Measurements from ENCODE around the gene LPAR6.

LPAR6 gene

GRCh38 chr13:48411147-48411794 is 1.6 kb downstream of the LPAR6 start:
- no peak overlapping the region for H3K4me3 ChIP-seq (replicated peaks; ENCODE audit: low read depth, low read length)
- TF ChIP-seq CTCF (IDR thresholded peaks at IDR 0.05; ENCODE audit: insufficient read depth, low read length, poor library complexity, severe bottlenecking), result no peak
- H3K27me3 ChIP-seq (replicated peaks; ENCODE audit: control insufficient read depth, insufficient read depth, low read length), result no peaks in the 10 kb centered on the region
- DNase-seq (ENCODE audit: extremely low read depth, insufficient read length), result no peak
- peaks cover 6% of the 10 kb centered on the region for H3K36me3 ChIP-seq (ENCODE audit: control insufficient read depth, insufficient read depth, low read length)

GRCh38 chr13:48410199-48410598 is 2.7 kb downstream of the LPAR6 start:
- DNase-seq (ENCODE audit: extremely low read depth, insufficient read length), result no peak
- no peak overlapping the region for H3K4me3 ChIP-seq (replicated peaks; ENCODE audit: low read depth, low read length)
- no peaks in the 10 kb centered on the region for H3K27me3 ChIP-seq (replicated peaks; ENCODE audit: control insufficient read depth, insufficient read depth, low read length)
- peaks cover 4% of the 10 kb centered on the region for H3K36me3 ChIP-seq (ENCODE audit: control insufficient read depth, insufficient read depth, low read length)
- TF ChIP-seq CTCF (IDR thresholded peaks at IDR 0.05; ENCODE audit: insufficient read depth, low read length, poor library complexity, severe bottlenecking), result no peak

GRCh38 chr13:48405875-48406274 is 7.0 kb downstream of the LPAR6 start:
- no peak for TF ChIP-seq CTCF (IDR thresholded peaks at IDR 0.05; ENCODE audit: insufficient read depth, low read length, poor library complexity, severe bottlenecking)
- no peak for DNase-seq (ENCODE audit: extremely low read depth, insufficient read length)
- H3K27me3 ChIP-seq (replicated peaks; ENCODE audit: control insufficient read depth, insufficient read depth, low read length), result no peaks in the 10 kb centered on the region
- H3K36me3 ChIP-seq (ENCODE audit: control insufficient read depth, insufficient read depth, low read length), result peaks cover 3% of the 10 kb centered on the region; the same call in 1 of the 2 replicates
- H3K4me3 ChIP-seq (replicated peaks; ENCODE audit: low read depth, low read length), result no peak overlapping the region

- Histone ChIP-seq H3K4me3 (replicated peaks; ENCODE audit: low read depth, low read length) (no peak overlapping the region), H3K36me3 (ENCODE audit: control insufficient read depth, insufficient read depth, low read length) (peaks cover 3% of the 10 kb centered on the region; the same call in 1 of the 2 replicates), H3K27me3 (replicated peaks; ENCODE audit: control insufficient read depth, insufficient read depth, low read length) (no peaks in the 10 kb centered on the region)
- TF ChIP-seq CTCF (IDR thresholded peaks at IDR 0.05; ENCODE audit: insufficient read depth, low read length, poor library complexity, severe bottlenecking), result no peak
- DNase-seq (ENCODE audit: extremely low read depth, insufficient read length), result no peak
Measured at GRCh38 chr13:48404952-48405351, 8.0 kb downstream of the LPAR6 start.

GRCh38 chr13:48403913-48404312 is 9.0 kb downstream of the LPAR6 start:
- H3K36me3 ChIP-seq (ENCODE audit: control insufficient read depth, insufficient read depth, low read length), result peaks cover 3% of the 10 kb centered on the region; the same call in 1 of the 2 replicates
- H3K27me3 ChIP-seq (replicated peaks; ENCODE audit: control insufficient read depth, insufficient read depth, low read length), result no peaks in the 10 kb centered on the region
- no peak for TF ChIP-seq CTCF (IDR thresholded peaks at IDR 0.05; ENCODE audit: insufficient read depth, low read length, poor library complexity, severe bottlenecking)
- DNase-seq (ENCODE audit: extremely low read depth, insufficient read length), result no peak
- H3K4me3 ChIP-seq (replicated peaks; ENCODE audit: low read depth, low read length), result no peak overlapping the region

All from GM06990 (cell line).